ENCODE data around the gene TEX12. TPM values are rescaled to one million over a fixed set of nuclear protein-coding genes. Genes with fewer than 3 reads are reported as not detected.

TEX12 gene
- total RNA-seq, 1 donor from 2014 or later, result not detected

DNA sequence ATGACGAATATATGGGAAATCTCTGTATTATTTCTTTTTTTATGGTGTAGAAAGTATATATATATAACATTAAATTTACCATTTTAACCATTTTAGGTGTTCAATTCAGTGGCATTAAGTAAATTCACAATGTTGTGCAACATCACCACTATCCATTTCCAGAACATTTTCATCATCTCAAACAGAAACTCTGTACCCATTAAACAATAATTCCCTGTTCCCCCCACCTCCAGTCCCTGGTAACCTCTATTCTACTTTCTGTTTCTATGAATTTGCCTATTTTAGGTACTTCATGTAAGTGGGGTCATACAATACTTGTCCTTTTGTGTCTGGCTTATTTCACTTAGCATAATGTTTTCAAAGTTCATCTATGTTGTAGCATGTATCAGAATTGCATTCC, 43.7 kb downstream of the TEX12 start:
- H3K4me3 ChIP-seq (ENCODE audit: low read depth, low read length), result no peak overlapping the region
- TF ChIP-seq CTCF (conservative IDR thresholded peaks at IDR 0.05; ENCODE audit: low read depth, low read length), result no peak
- no peak for DNase-seq (ENCODE audit: low read depth)

GRCh38 chr11:112211536-112211935, 44.4 kb downstream of the TEX12 start:
- H3K4me3 ChIP-seq (ENCODE audit: low read depth, low read length), result no peak overlapping the region
- TF ChIP-seq CTCF (conservative IDR thresholded peaks at IDR 0.05; ENCODE audit: low read depth, low read length), result no peak
- no peak for DNase-seq (ENCODE audit: low read depth)

DNA sequence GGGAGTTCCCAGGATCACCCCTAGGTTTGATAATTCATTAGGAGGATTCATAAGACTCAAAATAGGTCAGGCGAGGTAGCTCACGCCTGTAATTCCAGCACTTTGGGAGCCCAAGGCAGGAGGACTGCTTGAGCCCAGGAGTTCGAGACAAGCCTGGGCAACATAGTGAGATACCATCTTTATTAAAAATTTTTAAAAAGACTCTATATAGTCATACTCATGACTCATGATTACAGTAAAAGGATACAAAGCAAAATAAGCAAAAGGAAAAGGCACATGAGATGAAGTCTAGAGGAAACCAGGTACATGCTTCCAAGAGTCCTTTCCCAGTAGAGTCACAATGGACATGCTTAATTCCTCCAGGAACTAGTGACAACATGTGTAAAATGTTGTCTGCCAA, 45.1 kb downstream of the TEX12 start:
- H3K4me3 ChIP-seq (ENCODE audit: low read depth, low read length), result no peak overlapping the region
- TF ChIP-seq CTCF (conservative IDR thresholded peaks at IDR 0.05; ENCODE audit: low read depth, low read length), result no peak
- DNase-seq (ENCODE audit: low read depth), result no peak

DNA sequence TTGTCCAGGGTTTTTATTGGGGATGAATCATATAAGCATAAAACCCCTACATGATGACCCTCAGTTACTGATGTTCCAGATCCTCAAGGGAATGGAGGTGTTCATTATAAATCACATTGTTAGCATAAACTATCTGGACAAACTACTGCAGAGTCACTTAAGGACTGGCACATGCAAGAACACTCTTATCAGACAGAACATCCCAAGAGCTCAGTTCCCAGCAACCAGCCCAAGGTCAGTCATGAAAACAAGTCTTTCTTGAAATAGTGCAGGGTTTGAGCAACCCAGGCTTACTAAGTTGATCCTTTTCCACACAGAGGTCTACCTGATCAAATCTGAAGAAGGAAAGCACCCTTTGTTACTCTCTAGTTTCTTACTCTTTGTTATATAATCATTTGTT, 45.5 kb downstream of the TEX12 start:
- no peak for DNase-seq (ENCODE audit: low read depth)
- TF ChIP-seq CTCF (conservative IDR thresholded peaks at IDR 0.05; ENCODE audit: low read depth, low read length), result no peak
- H3K4me3 ChIP-seq (ENCODE audit: low read depth, low read length), result no peak overlapping the region

DNA sequence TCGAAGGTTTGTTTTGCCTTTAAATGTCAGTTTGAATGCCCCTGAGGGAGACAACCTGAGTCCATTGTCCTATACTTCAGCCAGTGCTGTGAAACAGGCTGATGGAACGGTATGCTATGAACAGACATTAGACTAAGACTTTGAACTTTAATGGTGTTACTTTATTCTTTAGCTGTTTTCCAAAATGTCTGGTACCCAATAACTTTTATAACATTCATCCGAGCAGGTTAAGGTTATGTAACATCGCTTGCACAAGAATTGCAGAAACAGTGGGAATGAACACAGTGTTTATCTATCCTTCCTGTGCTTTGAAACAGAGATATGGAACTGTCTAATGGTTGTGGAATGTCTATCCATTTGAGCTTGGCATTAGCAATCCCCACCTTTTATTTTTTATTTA, 46.6 kb downstream of the TEX12 start:
- TF ChIP-seq CTCF (conservative IDR thresholded peaks at IDR 0.05; ENCODE audit: low read depth, low read length), result no peak
- DNase-seq (ENCODE audit: low read depth), result no peak
- H3K4me3 ChIP-seq (ENCODE audit: low read depth, low read length), result no peak overlapping the region

DNA sequence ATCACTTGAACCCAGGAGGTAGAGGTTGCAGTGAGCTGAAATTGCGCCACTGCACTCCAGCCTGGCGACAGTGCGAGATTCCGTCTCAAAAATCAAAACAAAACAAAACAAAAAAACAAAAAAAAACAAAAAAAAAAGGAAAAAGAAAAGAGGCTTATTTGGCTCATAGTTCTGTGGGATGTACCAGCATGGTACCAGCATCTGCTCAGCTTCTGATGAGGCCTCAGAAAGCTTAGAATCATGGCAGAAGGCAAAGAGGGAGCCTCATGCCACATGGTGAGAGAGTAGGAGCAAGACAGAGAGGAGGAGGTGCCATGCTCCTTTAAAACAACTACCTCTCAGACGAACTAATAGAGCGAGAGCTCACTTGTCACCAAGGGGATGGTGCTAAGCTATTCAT, 48.4 kb downstream of the TEX12 start:
- TF ChIP-seq CTCF (conservative IDR thresholded peaks at IDR 0.05; ENCODE audit: low read depth, low read length), result no peak
- DNase-seq (ENCODE audit: low read depth), result no peak
- no peak overlapping the region for H3K4me3 ChIP-seq (ENCODE audit: low read depth, low read length)

DNA sequence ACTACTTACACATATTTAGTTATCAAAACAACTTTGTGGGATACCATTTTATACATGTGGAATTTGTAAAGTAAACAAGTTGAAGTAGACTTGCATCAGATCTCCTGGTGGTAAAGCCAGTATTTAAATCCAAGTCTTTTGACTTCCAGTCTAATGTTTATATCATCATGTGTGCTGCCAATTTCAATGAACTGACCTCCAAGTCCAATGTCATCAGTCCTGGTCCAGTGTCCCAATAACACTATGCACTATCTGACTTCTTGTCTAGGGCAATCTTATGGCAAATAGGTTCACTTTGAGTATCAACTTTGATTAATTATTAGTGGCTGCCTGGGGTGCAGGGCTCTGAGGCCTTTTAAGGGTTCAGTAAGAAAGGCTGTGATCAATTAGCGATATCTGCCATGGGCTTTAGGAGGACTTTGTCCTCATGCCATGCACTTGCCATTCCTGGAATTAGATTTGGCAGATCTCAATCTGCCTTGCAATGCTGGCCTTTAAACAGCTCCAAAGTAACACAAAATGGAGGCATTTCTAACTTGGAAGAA, 49.5 kb downstream of the TEX12 start:
- DNase-seq (ENCODE audit: low read depth), result no peak
- TF ChIP-seq CTCF (conservative IDR thresholded peaks at IDR 0.05; ENCODE audit: low read depth, low read length), result no peak
- no peak overlapping the region for H3K4me3 ChIP-seq (ENCODE audit: low read depth, low read length)

Measured in epithelial cell of proximal tubule (primary cell).